ENCODE data around the gene ASTN2. TPM values are rescaled to one million over a fixed set of nuclear protein-coding genes. Genes with fewer than 3 reads are reported as not detected.

The ASTN2 gene
- total and polyA plus RNA-seq, 2 experiments from 2014 or later: 7.0 to 24.6 TPM

DNA sequence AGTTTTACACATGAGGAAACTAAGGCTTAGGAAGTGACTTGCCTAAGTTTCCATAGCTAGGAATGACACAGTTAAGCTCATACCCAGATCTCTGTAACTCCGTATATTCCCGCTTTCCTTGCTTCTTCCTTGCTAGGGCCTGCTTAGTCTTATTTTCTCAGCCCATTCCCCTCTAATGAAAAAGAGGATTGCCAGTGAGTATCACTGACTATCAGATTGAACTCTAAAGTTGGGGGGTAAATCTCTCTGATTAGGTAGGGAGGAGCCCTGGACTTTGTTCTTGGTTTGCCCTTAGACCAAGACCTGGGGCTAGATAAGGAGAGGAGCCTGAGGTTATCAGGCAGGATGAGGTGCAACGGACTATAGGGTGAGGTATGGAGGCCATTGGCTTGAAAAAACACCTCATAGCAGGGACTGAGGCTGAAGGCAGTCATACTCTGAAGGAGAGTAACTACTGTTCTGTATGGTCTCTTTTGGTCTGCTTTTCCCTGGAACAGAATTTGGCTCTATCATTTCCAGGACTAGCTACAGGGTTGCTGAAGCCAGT lies 725.3 kb downstream of the ASTN2 start (continued):
- TF ChIP-seq, protein P1, sequence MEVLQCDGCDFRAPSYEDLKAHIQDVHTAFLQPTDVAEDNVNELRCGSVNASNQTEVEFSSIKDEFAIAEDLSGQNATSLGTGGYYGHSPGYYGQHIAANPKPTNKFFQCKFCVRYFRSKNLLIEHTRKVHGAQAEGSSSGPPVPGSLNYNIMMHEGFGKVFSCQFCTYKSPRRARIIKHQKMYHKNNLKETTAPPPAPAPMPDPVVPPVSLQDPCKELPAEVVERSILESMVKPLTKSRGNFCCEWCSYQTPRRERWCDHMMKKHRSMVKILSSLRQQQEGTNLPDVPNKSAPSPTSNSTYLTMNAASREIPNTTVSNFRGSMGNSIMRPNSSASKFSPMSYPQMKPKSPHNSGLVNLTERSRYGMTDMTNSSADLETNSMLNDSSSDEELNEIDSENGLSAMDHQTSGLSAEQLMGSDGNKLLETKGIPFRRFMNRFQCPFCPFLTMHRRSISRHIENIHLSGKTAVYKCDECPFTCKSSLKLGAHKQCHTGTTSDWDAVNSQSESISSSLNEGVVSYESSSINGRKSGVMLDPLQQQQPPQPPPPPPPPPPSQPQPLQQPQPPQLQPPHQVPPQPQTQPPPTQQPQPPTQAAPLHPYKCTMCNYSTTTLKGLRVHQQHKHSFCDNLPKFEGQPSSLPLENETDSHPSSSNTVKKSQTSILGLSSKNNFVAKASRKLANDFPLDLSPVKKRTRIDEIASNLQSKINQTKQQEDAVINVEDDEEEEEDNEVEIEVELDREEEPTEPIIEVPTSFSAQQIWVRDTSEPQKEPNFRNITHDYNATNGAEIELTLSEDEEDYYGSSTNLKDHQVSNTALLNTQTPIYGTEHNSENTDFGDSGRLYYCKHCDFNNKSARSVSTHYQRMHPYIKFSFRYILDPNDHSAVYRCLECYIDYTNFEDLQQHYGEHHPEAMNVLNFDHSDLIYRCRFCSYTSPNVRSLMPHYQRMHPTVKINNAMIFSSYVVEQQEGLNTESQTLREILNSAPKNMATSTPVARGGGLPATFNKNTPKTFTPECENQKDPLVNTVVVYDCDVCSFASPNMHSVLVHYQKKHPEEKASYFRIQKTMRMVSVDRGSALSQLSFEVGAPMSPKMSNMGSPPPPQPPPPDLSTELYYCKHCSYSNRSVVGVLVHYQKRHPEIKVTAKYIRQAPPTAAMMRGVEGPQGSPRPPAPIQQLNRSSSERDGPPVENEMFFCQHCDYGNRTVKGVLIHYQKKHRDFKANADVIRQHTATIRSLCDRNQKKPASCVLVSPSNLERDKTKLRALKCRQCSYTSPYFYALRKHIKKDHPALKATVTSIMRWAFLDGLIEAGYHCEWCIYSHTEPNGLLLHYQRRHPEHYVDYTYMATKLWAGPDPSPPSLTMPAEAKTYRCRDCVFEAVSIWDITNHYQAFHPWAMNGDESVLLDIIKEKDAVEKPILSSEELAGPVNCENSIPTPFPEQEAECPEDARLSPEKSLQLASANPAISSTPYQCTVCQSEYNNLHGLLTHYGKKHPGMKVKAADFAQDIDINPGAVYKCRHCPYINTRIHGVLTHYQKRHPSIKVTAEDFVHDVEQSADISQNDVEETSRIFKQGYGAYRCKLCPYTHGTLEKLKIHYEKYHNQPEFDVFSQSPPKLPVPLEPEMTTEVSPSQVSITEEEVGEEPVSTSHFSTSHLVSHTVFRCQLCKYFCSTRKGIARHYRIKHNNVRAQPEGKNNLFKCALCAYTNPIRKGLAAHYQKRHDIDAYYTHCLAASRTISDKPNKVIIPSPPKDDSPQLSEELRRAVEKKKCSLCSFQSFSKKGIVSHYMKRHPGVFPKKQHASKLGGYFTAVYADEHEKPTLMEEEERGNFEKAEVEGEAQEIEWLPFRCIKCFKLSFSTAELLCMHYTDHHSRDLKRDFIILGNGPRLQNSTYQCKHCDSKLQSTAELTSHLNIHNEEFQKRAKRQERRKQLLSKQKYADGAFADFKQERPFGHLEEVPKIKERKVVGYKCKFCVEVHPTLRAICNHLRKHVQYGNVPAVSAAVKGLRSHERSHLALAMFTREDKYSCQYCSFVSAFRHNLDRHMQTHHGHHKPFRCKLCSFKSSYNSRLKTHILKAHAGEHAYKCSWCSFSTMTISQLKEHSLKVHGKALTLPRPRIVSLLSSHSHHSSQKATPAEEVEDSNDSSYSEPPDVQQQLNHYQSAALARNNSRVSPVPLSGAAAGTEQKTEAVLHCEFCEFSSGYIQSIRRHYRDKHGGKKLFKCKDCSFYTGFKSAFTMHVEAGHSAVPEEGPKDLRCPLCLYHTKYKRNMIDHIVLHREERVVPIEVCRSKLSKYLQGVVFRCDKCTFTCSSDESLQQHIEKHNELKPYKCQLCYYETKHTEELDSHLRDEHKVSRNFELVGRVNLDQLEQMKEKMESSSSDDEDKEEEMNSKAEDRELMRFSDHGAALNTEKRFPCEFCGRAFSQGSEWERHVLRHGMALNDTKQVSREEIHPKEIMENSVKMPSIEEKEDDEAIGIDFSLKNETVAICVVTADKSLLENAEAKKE (CRISPR knock-in tag; IDR thresholded peaks at IDR 0.05): no peak
- TF ChIP-seq POLR2AphosphoS5 (IDR thresholded peaks at IDR 0.05; ENCODE audit: low read depth) (no peak), EZH2phosphoT487 (IDR thresholded peaks at IDR 0.05; ENCODE audit: unreplicated experiment) (no peak), STAT1 (IDR thresholded peaks at IDR 0.05; ENCODE audit: unreplicated experiment) (no peak)

DNA sequence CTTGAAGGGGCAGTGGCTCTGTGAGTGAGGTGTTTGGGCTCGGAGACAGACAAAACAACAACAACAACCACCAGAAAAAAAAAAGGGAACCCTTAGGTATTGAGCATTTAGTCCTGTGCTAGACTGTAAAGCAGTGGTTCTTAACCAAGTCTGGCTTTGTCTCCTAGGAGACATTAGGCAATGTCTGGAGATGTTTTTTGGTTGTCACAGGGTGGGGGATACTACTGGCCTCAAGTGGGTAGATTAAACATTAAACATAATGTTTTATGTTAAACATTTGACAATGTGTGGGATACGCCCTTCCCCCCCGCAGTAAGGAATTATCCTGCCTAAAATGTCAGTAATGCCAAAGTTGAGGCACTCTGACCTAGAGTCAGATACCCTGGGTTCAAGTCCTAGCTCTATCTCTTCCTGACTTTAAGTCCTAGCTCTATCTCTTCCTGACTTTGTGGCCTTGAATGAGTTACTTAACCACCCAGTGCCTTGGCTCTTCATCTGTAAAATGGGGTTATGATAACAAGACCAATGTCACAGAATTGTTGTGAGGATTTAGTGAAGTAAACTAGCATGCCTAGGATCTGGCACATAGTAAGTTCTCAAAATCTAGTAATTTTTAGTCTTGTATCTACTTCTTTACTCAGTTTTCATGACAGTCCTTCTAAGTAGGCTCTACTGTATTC lies 725.9 kb downstream of the ASTN2 start:
- H3K4me1 ChIP-seq (ENCODE audit: insufficient read depth): peaks cover 28% of the 10 kb centered on the region
- peaks cover 12% of the 10 kb centered on the region for H3K27me3 Mint-ChIP-seq (ENCODE audit: insufficient read depth, low read depth, poor library complexity)
- no peak for TF ChIP-seq NANOG (IDR thresholded peaks at IDR 0.05; ENCODE audit: borderline replicate concordance)
- no peak for TF ChIP-seq ZNF331 (CRISPR knock-in tag; IDR thresholded peaks at IDR 0.05; ENCODE audit: low read depth)
- TF ChIP-seq, protein P2, sequence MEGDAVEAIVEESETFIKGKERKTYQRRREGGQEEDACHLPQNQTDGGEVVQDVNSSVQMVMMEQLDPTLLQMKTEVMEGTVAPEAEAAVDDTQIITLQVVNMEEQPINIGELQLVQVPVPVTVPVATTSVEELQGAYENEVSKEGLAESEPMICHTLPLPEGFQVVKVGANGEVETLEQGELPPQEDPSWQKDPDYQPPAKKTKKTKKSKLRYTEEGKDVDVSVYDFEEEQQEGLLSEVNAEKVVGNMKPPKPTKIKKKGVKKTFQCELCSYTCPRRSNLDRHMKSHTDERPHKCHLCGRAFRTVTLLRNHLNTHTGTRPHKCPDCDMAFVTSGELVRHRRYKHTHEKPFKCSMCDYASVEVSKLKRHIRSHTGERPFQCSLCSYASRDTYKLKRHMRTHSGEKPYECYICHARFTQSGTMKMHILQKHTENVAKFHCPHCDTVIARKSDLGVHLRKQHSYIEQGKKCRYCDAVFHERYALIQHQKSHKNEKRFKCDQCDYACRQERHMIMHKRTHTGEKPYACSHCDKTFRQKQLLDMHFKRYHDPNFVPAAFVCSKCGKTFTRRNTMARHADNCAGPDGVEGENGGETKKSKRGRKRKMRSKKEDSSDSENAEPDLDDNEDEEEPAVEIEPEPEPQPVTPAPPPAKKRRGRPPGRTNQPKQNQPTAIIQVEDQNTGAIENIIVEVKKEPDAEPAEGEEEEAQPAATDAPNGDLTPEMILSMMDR (conservative IDR thresholded peaks at IDR 0.05; ENCODE audit: low read depth in 2 of 2): no peak
- H3K4me1 Mint-ChIP-seq: peaks cover 27% of the 10 kb centered on the region
- H3K36me3 Mint-ChIP-seq (ENCODE audit: low read depth): peaks cover 14% of the 10 kb centered on the region; the same call in 2 of the 3 replicates
- H3K4me2 ChIP-seq: peak overlapping the region; percentile 96
- H3K9me2 ChIP-seq (ENCODE audit: insufficient read depth): 0 out of 2 replicates have a peak, but pooled peaks cover 4% of the 10 kb centered on the region
- no peak overlapping the region for H2AFZ ChIP-seq
- peak overlapping the region; percentile 77; the same call in 1 of the 2 replicates for H3K4me3 ChIP-seq
- H3K27ac Mint-ChIP-seq: peak overlapping the region; percentile 50; the same call in 1 of the 2 replicates
- no peak overlapping the region for H3K27ac ChIP-seq (ENCODE audit: low read depth)
- 0 out of 2 replicates have a peak, but pooled peaks cover 4% of the 10 kb centered on the region for H3K36me3 ChIP-seq (ENCODE audit: insufficient read depth)
- H3K79me2 ChIP-seq (replicated peaks; ENCODE audit: insufficient read depth): peaks cover 59% of the 10 kb centered on the region
- peaks cover 9% of the 10 kb centered on the region for H3K9me3 Mint-ChIP-seq
- H3K4me3 Mint-ChIP-seq: peak overlapping the region; percentile 81; the same call in 1 of the 3 replicates
- no peaks in the 10 kb centered on the region for H3F3A ChIP-seq (replicated peaks; ENCODE audit: low read depth)
- H4K20me1 ChIP-seq (replicated peaks; ENCODE audit: insufficient read depth): peaks cover 23% of the 10 kb centered on the region; the same call in 1 of the 2 replicates
- DNase-seq (ENCODE audit: low spot score) (no peak), ATAC-seq (no peak)
- H3K27me3 ChIP-seq (ENCODE audit: insufficient read depth): no peaks in the 10 kb centered on the region

Measured in GM23338 (cell line).